GM11168 (cell line): ENCODE results near the gene ZNF45.
"Not testable (repeated sequence)": the region's sequence is repeated elsewhere in the genome, so short reads cannot be mapped to it uniquely, and the experiment has no call there.

Experiments used
- in situ Hi-C: fragments of 300-500 bp; cut with MboI; formaldehyde crosslinking; loops from one replicate; pipeline ENCODE4 v1.12.0; 2022; ENCODE audit warnings: low sequenced_read_pairs; ENCODE audit not compliant: unreplicated experiment

Gene ZNF45

GRCh38 chr19:43934985-43935708, at the start of gene ZNF45:
Gene ZNF45 (minus strand): TSS chr19:43935282. CDS start chr19:43922185, 13,097 bp downstream.
- in situ Hi-C loops = no loop called here

DNA sequence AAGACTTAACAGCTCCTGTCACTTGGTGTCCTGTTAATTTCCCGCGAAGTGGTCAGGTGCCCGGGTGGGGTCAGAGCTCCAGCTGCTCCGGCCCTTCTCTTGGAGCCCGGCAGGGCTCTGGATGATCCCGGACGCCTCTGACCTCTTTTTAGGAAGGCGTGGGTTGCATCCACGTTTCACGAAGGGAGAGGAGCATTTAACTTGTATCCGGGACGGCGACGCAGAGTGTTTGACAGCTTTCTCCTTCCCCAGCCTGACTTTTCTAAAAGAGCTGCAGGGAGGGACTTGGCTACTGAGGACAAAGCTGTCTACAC, 49.6 kb upstream of the ZNF45 start:
- in situ Hi-C loops = no loop called here

DNA sequence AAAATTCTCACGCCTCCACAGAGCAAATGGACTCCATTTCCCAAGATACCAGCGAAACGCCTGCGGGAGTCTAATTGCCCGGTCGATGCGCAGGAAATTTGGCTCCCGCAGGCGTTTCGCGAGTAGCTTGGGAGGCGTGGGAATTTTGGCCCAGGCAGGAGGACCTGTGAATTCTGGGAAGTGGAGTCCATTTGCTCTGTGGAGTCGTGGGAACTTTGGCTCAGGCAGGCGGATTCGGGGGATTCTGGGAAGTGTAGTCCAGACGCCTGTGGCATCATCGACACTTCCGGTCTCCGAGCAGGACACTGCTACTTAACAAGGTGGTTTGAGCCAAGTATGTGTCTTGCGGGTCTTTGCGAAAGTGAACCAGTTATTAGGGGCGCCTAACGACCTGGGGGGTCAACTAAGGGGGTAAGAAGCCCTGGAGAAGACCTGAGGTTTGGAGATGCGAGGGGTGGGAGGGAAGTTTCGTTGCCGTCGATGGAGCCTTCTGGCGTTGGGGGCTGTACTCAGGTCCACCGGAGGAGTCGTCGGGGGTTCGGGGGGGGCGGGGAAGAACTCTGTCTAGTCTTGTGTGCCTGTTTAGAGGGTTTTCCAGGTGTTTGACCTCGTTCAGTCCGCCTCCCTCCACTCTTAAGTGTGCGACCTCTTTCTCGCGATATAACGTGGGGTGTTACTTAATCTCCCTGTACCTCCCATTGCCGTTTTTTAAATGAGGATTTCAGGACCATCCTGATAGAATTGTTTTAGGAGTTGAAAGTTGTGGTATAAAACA, 49.0 kb upstream of the ZNF45 start, which contains the start of gene ZNF155:
Gene ZNF155 (plus strand): TSS at position 277 of the 775 bp plus-strand sequence. CDS start 4,356 bp downstream, outside the sequence.
- in situ Hi-C loops = no loop called here

DNA sequence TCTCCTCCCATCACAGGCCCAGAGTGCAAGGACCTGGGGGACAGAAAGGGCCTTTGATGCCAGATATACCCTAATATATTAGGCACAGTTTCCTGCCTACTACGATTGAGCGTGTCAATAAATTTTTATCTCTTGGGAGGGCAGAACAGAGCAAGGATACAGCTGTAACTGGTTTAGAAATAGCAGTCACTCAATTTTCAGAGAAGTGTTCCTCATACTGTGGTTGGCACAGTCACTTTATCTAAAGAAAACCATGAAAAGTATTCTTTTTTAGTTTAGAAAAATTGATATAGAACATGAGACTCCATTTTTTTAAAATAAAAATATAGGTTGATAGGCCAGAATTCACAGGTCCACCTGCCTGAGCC, 48.4 kb upstream of the ZNF45 start:
- in situ Hi-C loops = no loop called here

GRCh38 chr19:43976732-43977131, 41.6 kb upstream of the ZNF45 start:
- in situ Hi-C loops = no loop called here

GRCh38 chr19:43966079-43966694, 31.1 kb upstream of the ZNF45 start:
- in situ Hi-C loops = no loop called here

- in situ Hi-C loops = no loop called here
These were observed 25.3 kb upstream of the ZNF45 start for GRCh38 chr19:43960411-43960810.

DNA sequence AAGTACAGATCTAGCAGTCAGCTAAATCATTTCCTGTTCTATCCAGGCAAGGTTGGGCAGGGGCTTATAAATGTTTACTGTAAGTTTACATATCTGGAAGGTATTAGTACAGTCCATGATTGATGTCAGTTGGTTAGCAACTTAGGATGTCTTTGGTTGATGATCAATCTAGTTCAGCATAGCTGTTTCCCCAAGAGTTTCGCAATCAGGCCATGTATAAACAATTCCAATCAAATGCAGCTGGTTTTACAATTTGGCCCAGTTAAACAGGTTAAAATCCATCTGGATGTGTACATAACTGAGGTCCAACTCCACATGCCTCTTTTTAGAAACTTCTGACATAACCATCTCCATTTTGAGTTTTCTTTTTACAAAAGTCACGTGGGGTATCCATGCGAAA, 22.8 kb upstream of the ZNF45 start:
- in situ Hi-C loops = no loop called here

- in situ Hi-C loops = no loop called here
These were observed 21.7 kb upstream of the ZNF45 start for GRCh38 chr19:43956827-43957226.

DNA sequence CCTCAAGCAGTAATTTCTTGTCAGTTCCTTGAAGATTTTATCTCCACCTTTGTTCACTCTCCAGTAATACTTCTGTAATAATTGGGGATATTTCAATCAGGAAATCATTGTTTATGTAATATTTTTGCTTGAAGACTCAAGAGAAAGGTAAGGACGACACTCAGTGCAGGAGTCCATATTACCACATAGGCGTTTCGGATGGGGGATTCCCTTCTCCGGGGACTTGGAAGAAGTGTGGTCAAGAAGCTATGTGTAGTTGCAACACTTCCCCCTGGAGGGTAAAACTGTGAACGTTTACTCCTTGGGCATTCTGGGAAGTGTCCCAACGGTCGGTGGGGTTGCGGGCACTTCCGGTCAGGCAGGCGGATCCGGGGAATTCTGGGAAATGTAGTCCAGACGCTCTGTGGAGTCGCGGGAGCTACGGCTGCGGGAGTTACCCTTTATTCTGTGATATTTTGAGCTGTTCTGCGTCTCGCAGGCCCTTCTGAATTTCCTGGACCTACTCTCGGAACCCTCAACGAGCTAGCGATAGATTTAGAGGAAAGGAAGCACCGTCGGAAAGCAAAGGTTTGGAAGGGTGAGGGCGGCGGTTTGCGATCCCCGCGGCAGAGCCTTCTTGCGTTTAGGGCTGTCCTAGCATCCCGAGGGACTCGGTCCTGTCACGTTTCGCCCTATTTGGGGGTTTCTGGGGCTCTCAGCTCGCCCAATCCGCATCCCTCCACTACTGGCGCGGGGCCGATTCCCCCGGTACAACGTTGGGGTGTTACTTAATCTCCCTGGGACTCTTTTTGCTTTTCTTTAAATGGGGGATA, 16.0 kb upstream of the ZNF45 start, which contains the start of gene ZNF221:
Gene ZNF221 (plus strand): TSS at position 395 of the 812 bp plus-strand sequence. CDS start 11,499 bp downstream, outside the sequence.
- in situ Hi-C loops = no loop called here

DNA sequence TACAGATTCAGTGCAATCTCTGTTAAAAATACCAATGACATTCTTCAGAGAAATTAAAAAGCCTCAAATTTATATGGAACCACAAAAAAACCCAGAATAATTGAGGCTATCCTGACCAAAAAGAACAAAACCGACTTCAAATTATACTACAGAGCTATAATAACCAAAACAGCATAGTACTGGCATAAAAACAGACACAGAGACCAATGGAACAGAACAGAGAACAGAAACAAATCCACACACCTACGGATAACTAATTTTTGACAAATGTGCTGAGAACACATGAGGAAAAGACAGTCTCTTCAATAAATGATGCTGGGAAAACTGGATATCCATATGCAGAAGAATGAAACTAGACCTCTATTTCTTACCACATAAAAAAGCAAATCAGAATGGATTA, 14.7 kb upstream of the ZNF45 start:
- in situ Hi-C loops = not testable (repeated sequence)

- in situ Hi-C loops = not testable (repeated sequence)
These were observed 12.3 kb upstream of the ZNF45 start for GRCh38 chr19:43947412-43947811.

DNA sequence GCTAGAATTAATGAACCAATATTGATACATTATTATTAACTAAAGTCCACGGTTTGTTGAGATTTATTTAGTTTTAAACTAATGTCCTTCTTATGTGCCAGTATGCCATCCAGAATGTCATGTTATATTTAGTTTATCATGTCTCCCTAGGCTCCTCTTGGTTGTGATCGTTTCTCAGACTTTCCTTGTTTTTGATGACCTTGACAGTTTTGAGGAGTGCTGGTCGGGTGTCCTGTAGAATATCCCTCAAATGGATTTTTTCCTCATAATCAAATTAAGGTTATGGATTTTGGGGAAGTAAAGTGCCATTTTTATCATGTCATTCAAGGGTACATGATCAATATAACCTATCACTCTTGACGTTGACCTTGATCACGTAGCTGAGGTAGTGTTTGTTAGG, 6.1 kb upstream of the ZNF45 start:
- in situ Hi-C loops = no loop called here

- in situ Hi-C loops = no loop called here
These were observed 5.6 kb upstream of the ZNF45 start for GRCh38 chr19:43940719-43941118.

- in situ Hi-C loops = no loop called here
These were observed 4.6 kb upstream of the ZNF45 start for GRCh38 chr19:43939557-43940260.

GRCh38 chr19:43936188-43936587, 1.1 kb upstream of the ZNF45 start:
- in situ Hi-C loops = no loop called here

DNA sequence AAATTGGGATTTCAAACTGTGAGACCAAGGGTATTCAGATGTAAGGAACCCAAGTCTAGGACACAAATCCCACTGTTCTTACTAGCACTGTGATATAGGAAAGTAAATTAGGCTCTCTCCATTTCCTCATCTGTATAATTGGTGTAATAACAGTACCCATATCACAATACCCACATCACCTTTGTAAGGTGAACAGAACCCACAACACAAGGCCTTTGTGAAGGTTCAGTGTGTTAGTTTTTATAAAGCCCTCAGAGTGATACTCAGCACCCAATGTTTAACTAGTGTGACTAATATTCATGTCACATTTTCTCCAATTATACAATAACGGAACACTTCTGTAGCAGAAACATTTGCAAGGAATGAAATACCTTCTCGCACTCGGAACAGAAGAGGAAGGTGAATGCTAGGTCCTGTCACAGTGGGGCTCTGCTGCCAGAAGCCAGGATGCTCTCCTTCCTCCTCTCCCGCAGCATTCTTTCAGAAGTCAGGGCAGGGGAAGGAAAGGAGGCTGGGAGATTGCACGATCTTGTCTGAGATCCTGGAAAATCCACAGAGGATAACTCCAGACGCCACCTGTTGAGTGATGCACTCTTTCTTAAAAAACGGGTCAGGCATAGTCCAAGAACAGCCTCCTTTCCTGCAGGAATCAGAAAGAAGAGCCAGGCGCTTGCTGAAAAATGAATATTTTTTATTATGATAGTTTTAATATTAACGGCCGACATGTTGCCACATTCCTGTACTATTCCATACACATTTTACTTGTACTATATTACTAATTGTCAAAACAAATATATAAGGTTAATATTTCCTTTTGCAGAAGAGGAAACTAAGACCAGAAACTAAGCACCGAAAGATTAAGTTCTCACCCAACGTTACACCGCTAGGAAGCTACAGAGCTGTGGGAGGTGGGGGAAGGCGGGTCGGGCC, 762 bp downstream of the ZNF45 start:
- in situ Hi-C loops = no loop called here

DNA sequence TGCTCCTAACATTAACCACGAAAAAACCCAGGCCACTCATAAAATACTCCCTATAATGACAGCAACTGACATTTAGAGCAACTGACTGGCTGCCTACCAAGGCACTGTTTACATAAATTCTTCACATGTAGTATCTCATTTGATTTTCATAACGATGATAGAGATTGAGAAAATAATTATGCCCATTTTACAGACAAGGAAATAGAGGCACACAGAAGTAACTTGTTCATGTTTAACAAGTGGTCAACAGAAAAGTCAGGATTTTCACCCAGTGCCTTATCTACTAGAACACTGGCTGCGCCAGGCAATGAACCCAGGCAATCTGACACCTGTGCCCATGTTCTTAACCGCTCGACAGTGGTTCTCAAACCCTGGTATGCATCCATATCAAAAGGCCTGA, 6.3 kb downstream of the ZNF45 start:
- in situ Hi-C loops = no loop called here

DNA sequence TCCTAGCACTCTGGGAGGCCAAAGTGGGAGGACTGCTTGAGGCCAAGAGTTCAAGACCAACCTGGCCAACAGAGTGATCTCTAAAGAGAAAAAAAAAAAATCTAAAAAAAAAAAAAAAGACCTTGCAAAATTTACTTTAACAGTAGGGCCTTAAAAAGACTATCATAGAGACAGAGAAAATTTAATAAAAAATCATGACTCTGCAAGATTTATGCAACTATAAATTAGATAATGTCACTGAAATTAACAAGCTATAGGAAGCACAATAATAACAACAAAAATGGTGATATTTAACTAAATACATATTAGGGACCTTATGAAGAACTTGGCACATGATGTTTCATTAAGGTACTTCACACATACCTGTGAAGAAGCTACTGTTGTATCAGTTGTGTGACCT, 11.2 kb downstream of the ZNF45 start:
- in situ Hi-C loops = no loop called here
